GM19035 (cell line): ENCODE measurements around the gene USP3.
"Not testable (repeated sequence)": the region's sequence is repeated elsewhere in the genome, so short reads cannot be mapped to it uniquely, and the experiment has no call there.

ENCODE experiments used
- ATAC-seq: cut with Tn5 transposase; IDR thresholded peaks from one replicate; pipeline ENCODE4 v1.9.1; 2021; ENCODE audit not compliant: unreplicated experiment

The USP3 gene

DNA sequence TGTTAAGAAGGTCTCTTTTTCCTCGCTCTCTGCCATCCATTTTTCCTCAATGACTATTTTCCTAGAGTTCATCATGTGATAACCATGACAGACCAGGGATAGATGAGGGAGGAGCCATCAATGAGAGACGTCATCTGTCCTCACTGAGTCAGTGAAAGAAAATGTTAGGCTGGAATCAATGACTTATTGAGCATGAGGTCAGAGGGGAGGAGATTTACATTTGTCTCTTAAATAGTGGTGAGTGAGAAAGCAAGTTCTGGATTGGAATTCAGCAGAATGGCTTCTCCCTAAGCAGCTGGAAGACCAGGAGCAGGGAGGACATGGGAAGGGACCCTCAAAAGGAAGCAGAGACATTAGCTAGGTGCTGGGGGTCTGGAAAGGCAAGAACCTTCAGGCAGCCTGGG is 28.2 kb upstream of the USP3 start:
- no peak for ATAC-seq

DNA sequence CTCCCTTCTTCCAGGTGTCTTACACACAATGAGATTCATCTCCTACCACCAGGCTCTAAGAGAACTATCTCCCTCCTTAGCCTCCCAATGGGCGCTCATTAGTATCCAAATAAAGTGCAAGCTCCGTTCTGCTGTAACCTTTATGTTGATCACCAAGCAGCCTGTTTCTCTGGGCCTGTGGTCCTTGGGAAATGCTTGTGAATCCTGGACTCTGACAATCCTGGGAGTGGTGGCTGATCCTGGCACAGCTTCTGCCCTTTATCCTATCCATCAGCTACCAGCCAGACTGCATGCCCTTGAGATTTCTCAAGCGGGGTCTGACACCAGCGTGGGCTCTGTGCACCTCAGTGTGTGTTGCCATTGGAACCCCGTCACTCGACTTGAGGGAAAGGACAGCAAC is 26.1 kb upstream of the USP3 start:
- no peak for ATAC-seq

DNA sequence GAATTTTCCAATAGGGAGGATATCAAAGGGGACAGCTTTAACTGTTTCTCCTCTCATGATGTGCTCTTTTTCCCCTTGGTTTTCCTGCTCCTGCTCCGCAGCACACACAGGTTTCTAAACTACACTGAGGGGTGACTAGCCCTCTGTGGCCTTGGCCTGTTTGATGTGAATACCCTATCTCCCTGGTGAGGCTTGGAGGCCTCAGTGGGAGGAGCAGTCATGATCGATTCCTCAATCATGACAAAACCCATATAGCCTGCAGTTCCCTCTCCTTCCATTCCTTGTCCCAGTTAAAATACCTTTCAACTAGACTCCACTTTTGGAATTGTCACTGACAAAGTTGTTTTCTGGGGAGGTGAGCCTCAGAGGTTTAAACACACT is 24.0 kb upstream of the USP3 start:
- ATAC-seq, result no peak

DNA sequence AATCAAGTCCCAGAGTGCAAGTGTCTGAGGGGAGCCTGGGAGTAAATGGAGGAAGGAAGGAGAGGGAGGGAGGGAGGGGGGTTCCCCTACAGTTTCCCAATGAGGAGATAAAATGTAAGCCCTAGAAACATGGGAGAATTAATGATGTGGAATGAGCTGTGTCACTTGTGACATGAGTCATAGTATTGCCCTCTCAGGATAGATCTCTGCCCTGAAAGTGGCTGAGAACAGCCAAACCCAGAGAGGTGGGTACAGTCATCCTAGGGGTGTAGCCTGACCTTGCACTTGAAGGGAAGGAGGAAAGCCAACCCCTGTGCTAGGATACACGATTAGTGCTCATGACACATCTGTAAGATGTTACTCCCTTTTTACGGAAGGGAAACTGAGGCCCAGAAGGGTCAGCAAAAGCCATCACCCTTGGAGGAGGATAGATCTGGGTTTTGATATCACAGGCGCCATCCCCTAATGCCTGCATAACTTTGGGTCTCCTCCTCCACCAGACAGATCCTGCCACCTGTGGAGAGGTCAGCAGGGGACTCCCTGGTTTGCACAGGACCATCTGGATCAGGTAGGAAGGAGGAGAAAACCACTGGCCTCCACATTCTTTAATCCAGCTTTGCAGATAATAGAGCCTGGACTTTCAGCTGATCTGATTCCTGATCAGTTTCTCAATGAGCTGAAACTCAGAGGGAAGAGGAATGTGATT is 23.1 kb upstream of the USP3 start:
- ATAC-seq, result no peak

DNA sequence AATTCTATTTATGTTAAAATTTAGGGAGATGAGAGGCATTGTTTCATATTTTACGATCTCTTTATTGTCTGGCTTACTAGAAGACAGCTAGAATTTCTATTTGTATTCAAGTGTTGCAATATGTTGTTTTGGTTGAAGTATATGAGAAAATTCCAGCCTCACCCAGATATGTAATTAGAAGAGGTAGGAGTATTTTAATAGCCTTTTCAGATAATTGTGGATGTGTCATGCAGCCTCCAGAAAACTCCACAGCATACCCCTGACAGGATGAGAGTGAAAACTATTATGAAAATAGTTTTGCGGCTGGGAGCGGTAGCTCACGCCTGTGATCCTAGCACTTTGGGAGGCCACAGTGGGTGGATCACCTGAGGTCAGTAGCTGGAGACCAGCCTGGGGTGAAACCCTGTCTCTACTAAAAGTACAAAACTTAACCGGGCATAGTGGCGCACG is 21.5 kb upstream of the USP3 start:
- no peak for ATAC-seq

DNA sequence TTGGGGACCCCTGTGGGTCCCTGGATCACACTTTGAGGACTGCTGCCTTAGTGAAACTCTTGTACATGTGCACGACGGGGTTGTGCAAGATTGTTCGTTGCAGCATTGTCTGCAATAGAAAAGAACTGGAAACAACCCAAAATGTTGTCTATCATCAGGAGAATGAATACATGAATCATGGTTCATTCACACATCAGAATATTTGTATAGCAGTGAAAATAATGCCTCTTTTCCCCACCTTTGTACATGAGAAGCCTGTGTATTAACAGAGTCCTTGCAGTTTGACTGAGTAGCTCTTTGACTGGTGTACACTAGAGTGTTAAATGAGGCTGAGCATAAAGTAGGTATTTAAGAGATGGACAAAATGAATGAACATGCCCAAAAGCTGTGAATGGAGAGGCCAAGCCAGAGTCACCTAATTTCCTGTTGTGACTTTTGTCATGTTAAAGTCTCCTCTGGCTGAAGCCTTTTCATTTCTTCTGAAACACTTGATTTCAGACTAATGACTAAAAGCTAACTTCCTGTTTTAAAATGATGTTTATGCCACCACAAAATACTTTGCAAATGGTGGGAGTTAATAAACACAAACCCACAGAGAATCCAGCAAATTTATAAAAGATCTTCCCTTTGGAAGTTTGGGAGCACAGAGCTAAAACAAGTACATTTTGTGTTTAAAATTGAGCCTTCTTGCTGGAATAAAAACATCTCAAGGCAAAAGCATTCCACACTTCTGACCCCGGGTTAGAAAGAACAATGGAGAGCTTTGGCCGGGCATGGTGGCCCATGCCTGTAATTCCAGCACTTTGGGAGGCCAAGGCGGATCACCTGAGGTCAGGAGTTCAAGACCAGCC is 20.6 kb upstream of the USP3 start:
- no peak for ATAC-seq

DNA sequence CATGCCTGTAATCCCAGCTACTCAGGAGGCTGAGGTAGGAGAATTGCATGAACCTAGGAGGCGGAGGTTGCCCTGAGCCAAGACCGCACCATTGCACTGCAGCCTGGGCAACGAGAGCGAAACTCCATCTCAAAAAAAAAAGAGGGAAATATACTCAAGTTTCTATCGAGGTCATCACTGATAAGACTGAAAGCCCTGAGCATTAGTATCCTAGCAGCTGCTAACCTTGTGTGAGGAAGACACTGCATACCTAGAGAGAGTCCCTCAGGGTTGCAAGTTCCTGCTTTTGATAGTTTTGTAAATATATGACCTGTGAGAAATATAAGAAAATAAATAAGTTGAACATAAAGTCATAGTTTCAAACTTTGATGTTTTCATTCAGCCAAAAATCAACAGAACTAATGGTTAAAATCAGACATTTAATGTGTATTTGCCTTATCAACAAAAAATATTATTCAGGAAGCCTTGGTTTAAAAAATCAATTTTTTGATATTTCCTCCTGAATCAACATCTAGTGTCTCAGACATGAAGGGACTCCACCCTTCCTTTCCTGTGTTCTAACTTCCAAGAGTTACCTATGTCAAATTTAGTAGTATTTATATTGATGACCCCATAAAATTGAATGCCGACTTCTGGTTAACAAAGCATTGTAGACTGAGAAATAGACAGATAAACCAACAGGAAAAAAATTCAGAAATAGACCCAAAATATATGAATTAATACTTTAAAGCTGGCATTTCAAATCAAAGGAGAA is 19.8 kb upstream of the USP3 start:
- ATAC-seq, result no peak

DNA sequence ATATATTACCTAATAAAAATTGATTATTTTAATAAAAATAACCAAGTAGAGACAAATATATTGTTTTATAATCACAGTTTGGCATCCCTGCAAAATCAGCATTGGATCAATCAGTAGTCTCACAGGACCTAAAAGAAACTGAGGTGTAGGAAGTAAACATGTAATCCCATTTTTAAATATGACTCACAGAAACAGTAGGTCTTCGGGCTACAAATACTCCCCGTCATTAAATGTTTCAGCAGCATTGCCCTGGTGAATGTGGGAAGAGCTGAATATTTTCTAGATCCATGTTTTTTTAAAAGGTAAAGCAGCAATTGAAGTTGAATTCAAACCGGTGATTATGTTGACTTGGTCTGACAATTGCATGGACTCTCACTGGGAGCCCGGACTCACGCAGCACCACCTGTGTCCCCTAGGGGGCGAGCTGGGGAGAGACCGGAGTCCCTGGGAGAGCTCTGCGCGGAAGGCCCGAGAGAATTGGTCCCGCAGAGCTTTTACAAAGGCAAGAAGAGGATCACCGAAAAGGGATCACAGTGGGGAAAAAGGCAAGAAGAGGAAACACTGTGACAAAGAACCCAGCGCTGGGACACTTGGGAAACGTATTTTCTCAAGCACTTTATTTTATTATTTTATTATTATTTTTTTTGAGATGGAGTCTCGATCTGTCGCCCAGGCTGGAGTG is 17.2 kb upstream of the USP3 start:
- peak; percentile 42 for ATAC-seq

DNA sequence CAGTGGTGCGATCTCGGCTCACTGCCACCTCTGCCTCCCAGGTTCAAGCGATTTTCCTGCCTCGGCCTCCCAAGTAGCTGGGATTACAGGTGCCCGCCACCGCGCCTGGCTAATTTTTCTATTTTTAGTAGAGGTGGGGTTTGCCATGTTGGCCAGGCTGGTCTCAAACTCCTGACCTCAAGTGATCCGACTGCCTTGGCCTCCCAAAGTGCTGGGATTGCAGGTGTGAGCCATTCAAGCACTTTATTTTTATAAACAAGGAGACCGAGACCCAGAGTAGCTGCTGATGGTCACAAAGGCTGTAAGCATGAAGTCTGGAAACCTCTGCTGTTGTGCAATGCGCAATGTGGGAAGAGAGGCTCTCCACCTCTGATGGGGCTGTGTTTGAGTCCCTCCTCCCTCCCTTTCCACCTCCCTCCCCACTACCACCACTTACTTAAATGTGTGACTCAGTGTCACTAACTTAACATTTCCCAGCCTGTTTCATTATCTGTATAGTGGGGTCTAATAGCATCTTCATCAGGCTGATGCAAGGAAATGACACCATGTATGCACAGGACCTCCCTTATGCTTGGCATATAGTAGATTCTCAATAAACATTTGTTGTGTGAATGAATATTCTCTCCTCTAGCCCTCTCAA is 16.5 kb upstream of the USP3 start:
- ATAC-seq, result not testable (repeated sequence)

DNA sequence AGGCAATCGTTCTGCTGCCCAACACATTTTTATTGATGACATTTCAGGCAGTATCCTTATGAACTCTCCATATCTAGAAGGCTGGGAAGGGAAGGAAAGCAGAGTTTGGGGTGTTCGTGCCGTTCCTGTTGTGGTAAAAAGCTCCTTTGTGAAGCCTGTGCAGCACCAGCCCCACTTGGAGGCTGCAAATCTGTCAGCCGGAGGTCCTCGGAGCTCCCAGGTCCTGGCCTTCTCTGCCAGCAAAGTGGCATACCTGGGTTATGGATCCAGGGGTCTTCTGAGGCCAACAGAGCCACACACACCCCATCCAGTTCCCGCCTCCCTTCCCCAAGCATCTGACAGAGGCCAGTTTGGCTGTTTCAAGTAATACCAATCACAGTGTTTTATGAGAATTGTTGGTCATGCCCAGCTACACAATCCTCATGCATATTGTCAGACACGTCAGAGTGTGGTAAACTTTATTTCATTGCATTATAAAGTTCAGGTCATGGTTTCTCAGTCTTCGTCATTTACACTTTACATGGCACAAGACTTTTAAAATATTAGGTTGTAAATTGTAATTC is 15.9 kb upstream of the USP3 start:
- no peak for ATAC-seq

DNA sequence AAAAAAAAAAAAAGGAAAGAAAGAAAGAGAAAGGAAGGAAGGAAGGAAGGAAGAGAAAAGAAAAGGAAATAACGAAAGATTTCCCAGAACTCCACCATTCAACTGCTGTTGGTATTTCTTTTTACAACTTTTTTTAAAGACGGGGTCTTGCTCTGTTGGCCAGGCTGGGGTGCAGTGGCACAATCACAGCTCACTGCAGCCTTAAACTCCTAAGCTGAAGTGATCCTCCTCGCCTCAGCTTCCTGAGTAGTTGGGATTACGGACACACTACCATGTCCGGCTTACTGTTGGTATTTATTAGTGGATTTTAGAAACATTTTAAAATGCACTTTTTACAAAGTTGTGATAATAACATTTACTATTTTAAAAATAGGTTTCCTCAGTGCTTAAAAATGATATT is 15.0 kb upstream of the USP3 start:
- no peak for ATAC-seq

DNA sequence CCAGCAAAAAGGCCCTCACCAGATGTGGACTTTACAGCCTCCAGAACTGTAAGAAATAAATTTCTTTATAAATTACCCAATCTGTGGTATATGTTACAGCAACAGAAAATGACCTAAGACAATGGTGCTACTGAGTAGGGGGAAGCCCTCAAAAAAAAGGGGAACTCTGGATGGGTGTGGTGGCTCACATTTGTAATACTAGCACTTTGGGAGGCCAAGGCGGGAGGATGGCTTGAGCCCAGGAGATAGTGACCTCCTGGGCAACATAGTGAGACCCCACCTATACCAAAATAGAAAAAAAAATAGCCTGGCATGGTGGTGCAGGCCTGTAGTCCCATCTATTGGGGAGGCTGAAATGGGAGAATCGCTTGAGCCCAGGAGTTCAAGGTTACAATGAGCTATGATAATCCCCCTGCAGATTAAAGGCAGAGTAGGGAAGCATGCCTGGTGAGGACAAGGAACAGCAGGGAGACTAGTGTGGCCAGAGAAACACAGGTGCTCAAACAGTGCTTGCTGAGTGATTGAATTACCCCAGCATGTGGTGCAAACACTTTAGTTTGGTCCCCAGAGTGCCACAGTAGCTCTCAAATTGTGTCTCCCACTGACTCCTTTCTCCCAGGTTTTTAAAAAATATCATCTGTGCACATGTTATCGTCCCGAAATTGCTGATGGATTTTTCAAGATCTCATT is 13.9 kb upstream of the USP3 start:
- no peak for ATAC-seq

DNA sequence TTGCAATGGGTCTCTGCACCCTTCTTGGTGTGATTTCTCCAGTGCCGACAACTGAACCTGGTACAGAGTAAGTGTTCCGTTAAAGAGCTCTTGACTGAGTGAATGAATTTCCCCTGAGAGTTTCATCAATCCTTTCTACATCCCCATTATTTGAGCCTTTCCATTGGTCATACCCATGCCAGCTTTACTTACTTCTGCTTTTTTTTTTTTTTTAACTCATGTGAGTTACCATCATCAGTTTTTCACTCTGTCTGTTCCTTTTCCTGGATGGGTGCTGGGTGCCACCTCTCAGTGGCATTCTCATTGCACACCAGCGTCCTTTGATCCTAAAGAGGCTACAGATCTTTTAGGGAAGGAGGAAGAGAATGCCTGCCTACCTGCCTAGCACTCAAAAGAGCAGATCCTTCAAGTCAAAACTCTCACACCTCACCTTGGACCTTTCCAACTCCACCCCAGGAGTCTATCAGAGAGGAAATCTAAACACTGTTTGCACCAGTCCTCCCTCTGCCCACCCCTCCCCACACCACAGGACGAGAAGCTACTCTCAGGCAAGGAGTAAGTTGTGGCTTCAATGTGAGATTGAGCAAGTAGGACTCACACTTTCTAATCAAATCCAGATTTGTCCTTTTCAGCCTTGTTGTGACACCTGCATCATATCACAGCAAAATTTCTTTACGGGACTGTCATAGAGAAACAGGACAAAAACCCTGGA is 13.1 kb upstream of the USP3 start:
- no peak for ATAC-seq

DNA sequence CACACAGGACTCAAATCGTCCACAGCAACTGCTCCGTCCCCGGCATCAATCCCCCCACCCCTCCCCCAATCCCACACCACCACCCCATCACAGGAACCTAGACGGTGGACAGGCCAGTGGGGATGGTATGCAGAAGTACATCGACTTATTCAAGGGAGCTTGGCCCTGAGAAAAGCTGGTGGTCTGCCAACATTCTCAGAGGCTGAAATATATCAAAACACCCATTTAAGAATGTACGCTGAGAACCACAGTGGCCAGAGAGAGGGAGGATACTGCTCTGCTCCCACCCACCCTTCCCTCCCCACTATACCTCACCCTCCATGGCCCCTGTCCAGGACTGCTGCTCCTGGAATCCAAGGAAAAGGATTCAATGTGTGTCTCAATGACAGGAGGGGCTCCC is 12.4 kb upstream of the USP3 start:
- ATAC-seq, result no peak

DNA sequence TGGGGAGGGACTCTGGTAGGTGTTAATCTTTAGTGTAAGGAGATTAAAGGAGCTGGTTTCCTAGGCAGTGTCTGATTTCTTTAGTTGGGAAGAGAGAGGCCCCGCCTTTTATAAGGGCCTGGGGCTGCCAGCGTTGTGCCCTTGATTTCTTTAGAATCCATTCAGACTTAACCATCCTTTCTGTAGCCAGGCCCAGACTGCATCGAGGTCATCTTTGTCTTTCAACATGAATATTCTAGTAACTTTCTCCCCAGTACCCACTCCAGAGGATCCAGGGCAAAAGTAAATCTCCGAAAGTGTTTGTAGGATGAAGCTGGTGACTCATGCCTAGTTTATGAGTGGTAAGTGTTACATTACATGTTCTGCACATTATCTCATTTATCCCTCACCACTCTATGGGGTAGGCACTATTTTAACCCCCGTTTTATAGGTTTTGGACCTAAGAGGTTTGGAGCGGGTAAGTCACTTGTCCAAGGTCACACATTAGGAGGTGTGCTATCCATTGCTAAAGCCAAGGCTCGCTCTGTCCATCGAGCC is 11.8 kb upstream of the USP3 start:
- no peak for ATAC-seq

DNA sequence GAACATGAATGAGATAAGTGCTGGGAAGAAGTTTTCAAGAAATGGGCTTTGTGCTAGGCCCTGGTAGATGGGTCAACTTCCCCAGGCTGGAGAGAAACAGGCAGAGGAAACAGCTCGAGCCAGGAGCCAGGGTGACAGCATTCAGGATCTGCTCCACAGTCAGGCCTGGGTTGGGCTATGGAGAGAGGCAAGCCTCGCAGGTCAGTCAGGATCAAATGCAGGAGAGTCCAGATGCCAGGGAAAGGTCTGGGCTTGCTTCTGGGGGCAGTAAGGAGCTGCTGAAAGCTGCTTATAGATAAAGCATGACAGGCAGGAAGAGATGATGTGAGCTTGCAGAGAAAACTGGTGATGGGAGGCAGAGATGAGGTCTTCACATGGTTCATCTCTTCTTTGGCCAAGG is 11.0 kb upstream of the USP3 start:
- no peak for ATAC-seq

DNA sequence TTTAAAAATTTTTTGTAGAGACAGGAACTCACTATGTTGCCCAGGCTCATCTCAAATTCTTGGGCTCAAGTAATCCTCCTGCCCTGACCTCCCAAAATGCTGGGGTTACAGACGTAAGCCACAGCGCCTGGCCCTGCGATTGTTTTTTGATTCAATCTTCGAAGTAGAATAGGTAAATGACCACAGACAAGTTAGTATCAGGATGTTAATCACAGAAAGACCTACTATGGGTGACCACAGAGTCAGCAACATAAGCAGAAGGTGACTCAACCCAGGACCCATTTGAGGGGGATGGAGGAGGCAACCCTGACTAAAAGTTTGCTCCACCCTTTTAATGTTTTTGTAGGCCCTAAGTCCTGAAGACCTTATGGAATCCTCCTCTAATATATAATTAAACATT is 10.0 kb upstream of the USP3 start:
- ATAC-seq, result no peak

DNA sequence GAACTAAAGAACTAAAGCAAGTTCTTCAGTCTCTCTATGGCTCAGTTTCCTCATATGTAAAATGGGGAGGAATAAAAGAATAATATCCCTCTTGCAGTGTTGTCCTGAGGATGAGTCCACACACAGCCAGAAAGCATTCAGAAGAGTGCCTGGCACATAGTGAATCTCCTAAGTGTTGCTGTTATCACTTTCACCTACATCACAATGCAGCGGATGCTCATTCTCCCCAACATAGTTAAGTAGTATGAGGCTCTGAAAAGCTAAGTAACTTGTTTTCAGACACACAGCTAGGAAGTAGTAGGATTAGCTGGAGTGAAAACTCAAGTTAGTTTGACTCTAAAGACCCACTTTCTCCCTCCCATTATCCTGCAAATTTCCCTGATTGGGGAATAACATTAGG is 9.1 kb upstream of the USP3 start:
- ATAC-seq, result no peak
